GM12878 (cell line): Measurements from ENCODE around the gene MUC21. TPM values are rescaled to one million over a fixed set of nuclear protein-coding genes. Genes with fewer than 3 reads are reported as not detected.

Source experiments
- ATAC-seq: fragments of 200-7000 bp; cut with Tn5 transposase; 3 replicates; pipeline ENCODE4 v1.9.1; 2020; ENCODE audit warnings: mild to moderate bottlenecking, moderate library complexity
- BruUV-seq: library from RNA; stranded (reverse); fragments of 400-500 nt; replicated peaks from 2 replicates; lab custom pipeline; 2021; lab: Mats Ljungman, UMichigan
- CTCF ChIA-PET: fragments of 300-600 bp; sonication (Branson Sonifier 250); formaldehyde crosslinking; extraction: SDS; loops from one replicate; lab custom pipeline; 2021; ENCODE audit warnings: inconsistent platforms; lab: Yijun Ruan, JAX
- POLR2A ChIA-PET: fragments of 350-600 bp; formaldehyde crosslinking; extraction: SDS; loops from one replicate; lab custom pipeline; 2021; ENCODE audit warnings: inconsistent platforms; lab: Charles Lee
- RAD21 ChIA-PET: fragments of 300-600 bp; sonication (Branson Sonifier 250); formaldehyde crosslinking; loops from one replicate; lab custom pipeline; 2023; ENCODE audit warnings: antibody characterized with exemption; ENCODE audit not compliant: unreplicated experiment; lab: Charles Lee
- SMC1A ChIA-PET: fragments of 300-600 bp; sonication (Branson Sonifier 250); formaldehyde crosslinking; loops from one replicate; lab custom pipeline; 2023; ENCODE audit not compliant: unreplicated experiment, uncharacterized antibody; lab: Charles Lee
- DNase-seq: peaks from one replicate; pipeline ENCODE4 v3.0.0-alpha.2; 2011; ENCODE audit warnings: low read depth, low spot score
- FAIRE-seq: peaks from 3 replicates; lab custom pipeline; 2011; peaks lifted over from hg19 to GRCh38; lab: Jason Lieb, UNC
- H2AFZ ChIP-seq: 2 replicates; pipeline ENCODE4 v1.6.0; 2011; ENCODE audit warnings: low read depth, low read length, control low read depth; ENCODE audit not compliant: control insufficient read depth
- H3K27ac ChIP-seq: 2 replicates; pipeline ENCODE4 v1.5.1; 2011; ENCODE audit warnings: control low read depth; ENCODE audit not compliant: control insufficient read depth, insufficient read depth
- H3K27me3 ChIP-seq, 2 experiments: replicated peaks in 1 of 2; 2 replicates each; pipeline versions ENCODE4 v1.6.0 to v1.6.1; 2011; ENCODE audit warnings: low read length in 1 of 2; ENCODE audit not compliant: control insufficient read depth in 2 of 2, insufficient read depth in 2 of 2
- H3K36me3 ChIP-seq, 2 experiments: 2 replicates each; pipeline ENCODE4 v1.5.1; 2011; ENCODE audit warnings: low read length in 1 of 2; ENCODE audit not compliant: control insufficient read depth in 2 of 2, insufficient read depth in 2 of 2
- H3K4me1 ChIP-seq: 2 replicates; pipeline ENCODE4 v1.6.1; 2011; ENCODE audit warnings: mild to moderate bottlenecking, low read length, moderate library complexity, mixed read lengths; ENCODE audit not compliant: control insufficient read depth, insufficient read depth
- H3K4me2 ChIP-seq: 2 replicates; pipeline ENCODE4 v1.6.0; 2011; ENCODE audit warnings: control low read depth; ENCODE audit not compliant: control insufficient read depth, insufficient read depth
- H3K4me3 ChIP-seq: fragments of 200-600 bp; sonication (generic); 2 replicates; pipeline ENCODE4 v1.5.1; 2016
- H3K79me2 ChIP-seq: 2 replicates; pipeline ENCODE4 v1.6.0; 2011; ENCODE audit warnings: low read length; ENCODE audit not compliant: control insufficient read depth, insufficient read depth
- H3K9ac ChIP-seq: 2 replicates; pipeline ENCODE4 v1.8.0; 2011; ENCODE audit warnings: low read length, control low read depth, mixed read lengths; ENCODE audit not compliant: control insufficient read depth, insufficient read depth
- H3K9me3 ChIP-seq: replicated peaks from 3 replicates; pipeline ENCODE4 v1.5.1; 2011; ENCODE audit warnings: mild to moderate bottlenecking, low read length; ENCODE audit not compliant: control insufficient read depth, insufficient read depth
- H4K20me1 ChIP-seq: 2 replicates; pipeline ENCODE4 v1.6.0; 2011; ENCODE audit not compliant: control insufficient read depth, insufficient read depth
- ATF2 ChIP-seq: IDR thresholded peaks from 2 replicates; pipeline ENCODE4 v1.6.1; 2012; ENCODE audit warnings: low read length, inconsistent platforms
- BCLAF1 ChIP-seq: fragments of 450-650 bp; IDR thresholded peaks from 2 replicates; pipeline ENCODE4 v1.6.1; 2017; ENCODE audit warnings: antibody characterized with exemption, mild to moderate bottlenecking, moderate library complexity
- CBX3 ChIP-seq: fragments of 200-600 bp; sonication (generic); IDR thresholded peaks from 2 replicates; pipeline ENCODE4 v1.6.1; 2016; ENCODE audit warnings: low read depth, borderline replicate concordance
- CREM ChIP-seq: IDR thresholded peaks from 2 replicates; pipeline ENCODE4 v1.6.1; 2014; ENCODE audit warnings: antibody characterized with exemption, low read depth
- DPF2 ChIP-seq: fragments of 450-650 bp; IDR thresholded peaks from 2 replicates; pipeline ENCODE4 v1.6.1; 2017; ENCODE audit warnings: mild to moderate bottlenecking
- MYB ChIP-seq: fragments of 150-350 bp; IDR thresholded peaks from 2 replicates; pipeline ENCODE4 v1.6.1; 2014; ENCODE audit warnings: mild to moderate bottlenecking, low read depth, low read length, borderline replicate concordance
- WGBS: methylation state at CpG from one replicate; pipeline ENCODE4 v1.1.6; 2016; ENCODE audit warnings: low lambda C conversion rate; ENCODE audit not compliant: insufficient replicate concordance, insufficient coverage; ENCODE audit errors: missing lambda C conversion rate; 5-methylcytosine and 5-hydroxymethylcytosine counted together
- in situ Hi-C: fragments of 300-500 bp; cut with MboI; formaldehyde crosslinking; loops from 9 replicates; pipeline ENCODE4 v1.14.3; 2018; ENCODE audit warnings: mixed read lengths
- intact Hi-C: fragments of 100-400 bp; cut with micrococcal nuclease; formaldehyde crosslinking; loops from one replicate; pipeline ENCODE4 v1.14.2; 2022; ENCODE audit not compliant: unreplicated experiment
- polyA plus RNA-seq, 11 experiments: library from polyadenylated mRNA; depleted of rRNA in 4 of 11; unstranded in 6 of 11; stranded (reverse) in 5 of 11; fragments of >200 nt; fragmentation: Nextera tagmentation in 4 of 11; fragmentation: Illumina TruSeq in 1 of 11; extraction: Ambion mirVana in 4 of 11; extraction: Trizol in 1 of 11; gene quantifications; 1 replicate in 1 of 11; 2 replicates in 10 of 11; pipeline versions ENCODE4 v1.2.1 to v1.2.3, GENCODE V29; 2011 to 2016; ENCODE audit warnings: inconsistent platforms in 2 of 11, missing spikeins in 2 of 11, low read depth in 1 of 11
- total RNA-seq, 4 experiments: library from RNA; depleted of rRNA in 3 of 4; stranded (reverse); fragments of >200 nt in 3 of 4; fragmentation: Illumina TruSeq in 1 of 4; extraction: Trizol in 1 of 4; gene quantifications; 2 replicates each; pipeline versions ENCODE4 v1.2.1 to v1.2.3, GENCODE V29; 2013 to 2021

MUC21 gene
- total and polyA plus RNA-seq, 10 of the 15 experiments (the other 5 are each of a cell fraction or from before 2014, with no cell fraction given) = 0.02 TPM; not detected in 9

- TF ChIP-seq BCLAF1 (no peak), CREM (no peak), MYB (no peak)
Measured at GRCh38 chr6:31007694-31008093, 24.2 kb downstream of the MUC21 start (continued).

DNA sequence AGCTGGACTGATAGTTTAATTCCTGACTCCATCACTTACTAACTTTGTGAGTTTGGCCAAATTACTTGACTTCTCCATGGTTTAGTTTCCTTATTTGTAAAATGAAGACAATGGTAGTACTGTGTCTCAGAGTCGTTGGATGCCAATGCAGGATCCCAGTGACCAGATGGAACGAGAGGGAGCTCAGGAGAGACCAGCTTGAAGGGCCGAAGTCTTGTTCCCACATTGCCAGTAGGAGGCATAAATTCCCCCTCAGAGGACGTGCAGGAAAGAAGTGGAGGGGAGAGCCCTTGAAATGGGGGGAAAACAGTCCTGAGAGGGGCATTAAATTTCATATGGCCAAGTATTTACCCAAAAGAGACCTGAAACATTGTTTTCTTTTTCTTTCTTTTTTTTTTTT lies 24.6 kb downstream of the MUC21 start:
- no peaks in the 10 kb centered on the region for H3K79me2 ChIP-seq
- ChIA-PET CTCF (no interaction called here), SMC1A (no interaction called here), RAD21 (no interaction called here), POLR2A (no interaction called here)
- no peak overlapping the region for H3K4me3 ChIP-seq
- DNase-seq (no peak), FAIRE-seq (no peak), ATAC-seq (no peak)
- H3K27ac ChIP-seq = no peak overlapping the region
- no peak overlapping the region for H3K9ac ChIP-seq
- H3K27me3 ChIP-seq = peaks cover 0 to 2% of the 10 kb centered on the region in 2 experiments; a peak in 1 of 4 replicates
- H3K9me3 ChIP-seq = no peaks in the 10 kb centered on the region
- no TSS peak for BruUV-seq
- in situ Hi-C loops = no loop called here
- intact Hi-C loops = no loop called here
- no peaks in the 10 kb centered on the region for H3K36me3 ChIP-seq
- H2AFZ ChIP-seq = no peak overlapping the region
- WGBS = 33% methylated on average over 4 of the region's 4 CpGs
- peaks cover 16% of the 10 kb centered on the region for H3K4me1 ChIP-seq
- TF ChIP-seq CBX3 (no peak), ATF2 (no peak), DPF2 (no peak)
- no peak overlapping the region for H3K4me2 ChIP-seq
- H4K20me1 ChIP-seq = no peaks in the 10 kb centered on the region
